ENCODE data around the gene CABCOCO1. TPM values are rescaled to one million over a fixed set of nuclear protein-coding genes. Genes with fewer than 3 reads are reported as not detected.

Gene CABCOCO1
- total and polyA plus RNA-seq, 9 donors, result 0.12 to 1.0 (median 0.25) TPM; not detected in 1

GRCh38 chr10:61810263-61810662 is 147.5 kb downstream of the CABCOCO1 start:
- Histone ChIP-seq H3K4me3 (ENCODE audit: low read length) (no peak overlapping the region), H3K4me1 (ENCODE audit: control insufficient read depth, insufficient read depth, low read length) (no peaks in the 10 kb centered on the region), H3K27ac (ENCODE audit: low read length) (no peak overlapping the region), H3K9me3 (replicated peaks; ENCODE audit: control insufficient read depth, low read depth, low read length) (no peaks in the 10 kb centered on the region), H3K36me3 (ENCODE audit: control insufficient read depth, insufficient read depth, low read length) (no peaks in the 10 kb centered on the region), H3K27me3 (ENCODE audit: control insufficient read depth, insufficient read depth, low read length) (no peaks in the 10 kb centered on the region)
- no peak for DNase-seq
- no CpG with 5 or more reads among the region's 2 CpGs for WGBS (ENCODE audit: insufficient coverage)

GRCh38 chr10:61812052-61812721 is 149.5 kb downstream of the CABCOCO1 start:
- no peak for DNase-seq
- no peaks in the 10 kb centered on the region for H3K4me1 ChIP-seq (ENCODE audit: control insufficient read depth, insufficient read depth, low read length)
- no peaks in the 10 kb centered on the region for H3K27me3 ChIP-seq (ENCODE audit: control insufficient read depth, insufficient read depth, low read length)
- H3K36me3 ChIP-seq (ENCODE audit: control insufficient read depth, insufficient read depth, low read length), result no peaks in the 10 kb centered on the region
- 93% methylated on average over 3 of the region's 5 CpGs for WGBS (ENCODE audit: insufficient coverage)
- no peak overlapping the region for H3K27ac ChIP-seq (ENCODE audit: low read length)
- no peaks in the 10 kb centered on the region for H3K9me3 ChIP-seq (replicated peaks; ENCODE audit: control insufficient read depth, low read depth, low read length)
- no peak overlapping the region for H3K4me3 ChIP-seq (ENCODE audit: low read length)

GRCh38 chr10:61812920-61813319 is 150.2 kb downstream of the CABCOCO1 start:
- WGBS (ENCODE audit: insufficient coverage), result 92% methylated on average over 3 of the region's 3 CpGs
- no peak for DNase-seq
- H3K27me3 ChIP-seq (ENCODE audit: control insufficient read depth, insufficient read depth, low read length), result no peaks in the 10 kb centered on the region
- H3K9me3 ChIP-seq (replicated peaks; ENCODE audit: control insufficient read depth, low read depth, low read length), result no peaks in the 10 kb centered on the region
- no peaks in the 10 kb centered on the region for H3K36me3 ChIP-seq (ENCODE audit: control insufficient read depth, insufficient read depth, low read length)
- no peaks in the 10 kb centered on the region for H3K4me1 ChIP-seq (ENCODE audit: control insufficient read depth, insufficient read depth, low read length)
- no peak overlapping the region for H3K4me3 ChIP-seq (ENCODE audit: low read length)
- no peak overlapping the region for H3K27ac ChIP-seq (ENCODE audit: low read length)

- 94% methylated on average over 2 of the region's 2 CpGs for WGBS (ENCODE audit: insufficient coverage)
- no peak for DNase-seq
- no peaks in the 10 kb centered on the region for H3K9me3 ChIP-seq (replicated peaks; ENCODE audit: control insufficient read depth, low read depth, low read length)
- H3K36me3 ChIP-seq (ENCODE audit: control insufficient read depth, insufficient read depth, low read length), result no peaks in the 10 kb centered on the region
- no peak overlapping the region for H3K27ac ChIP-seq (ENCODE audit: low read length)
- H3K4me3 ChIP-seq (ENCODE audit: low read length), result no peak overlapping the region
- H3K27me3 ChIP-seq (ENCODE audit: control insufficient read depth, insufficient read depth, low read length), result no peaks in the 10 kb centered on the region
- no peaks in the 10 kb centered on the region for H3K4me1 ChIP-seq (ENCODE audit: control insufficient read depth, insufficient read depth, low read length)
Measured at GRCh38 chr10:61814160-61814559, 151.4 kb downstream of the CABCOCO1 start.

- Histone ChIP-seq H3K27ac (ENCODE audit: low read length) (no peak overlapping the region), H3K4me1 (ENCODE audit: control insufficient read depth, insufficient read depth, low read length) (no peaks in the 10 kb centered on the region), H3K9me3 (replicated peaks; ENCODE audit: control insufficient read depth, low read depth, low read length) (no peaks in the 10 kb centered on the region), H3K36me3 (ENCODE audit: control insufficient read depth, insufficient read depth, low read length) (no peaks in the 10 kb centered on the region), H3K27me3 (ENCODE audit: control insufficient read depth, insufficient read depth, low read length) (no peaks in the 10 kb centered on the region), H3K4me3 (ENCODE audit: low read length) (no peak overlapping the region)
- DNase-seq, result no peak
Measured at GRCh38 chr10:61815496-61815895, 152.8 kb downstream of the CABCOCO1 start.

Other genes with a start within 250 kb of the CABCOCO1 start
- gene TMEM26, start 209.5 kb upstream of the CABCOCO1 start, total RNA-seq, result 9.1 TPM
- 10 to 100 TPM in 5 of 8 donors, 1 to 10 TPM in 3; 6.3 to 18.4 (median 11.9) TPM for gene TMEM26, start 209.5 kb upstream of the CABCOCO1 start, polyA plus RNA-seq (ENCODE audit: insufficient read depth in 1 of 8, insufficient read length in 8 of 8, low replicate concordance in 1 of 8)
- gene ARID5B, start 238.8 kb downstream of the CABCOCO1 start, total RNA-seq, result 13.8 TPM
- 10 to 100 TPM; 10.3 to 24.2 (median 16.4) TPM for gene ARID5B, start 238.8 kb downstream of the CABCOCO1 start, polyA plus RNA-seq (ENCODE audit: insufficient read depth in 1 of 8, insufficient read length in 8 of 8, low replicate concordance in 1 of 8)

Data from muscle of leg (tissue), 11 donors.